Endothelial cell (in vitro differentiated cells): ENCODE results near the gene TUBA8. TPM values are rescaled to one million over a fixed set of nuclear protein-coding genes. Genes with fewer than 3 reads are reported as not detected.
"Not testable (repeated sequence)": the region's sequence is repeated elsewhere in the genome, so short reads cannot be mapped to it uniquely, and the experiment has no call there.

ENCODE experiments used
- DNase-seq: peaks from one replicate; pipeline ENCODE4 v3.0.0; 2021; ENCODE audit warnings: low spot score
- H3K27ac Mint-ChIP-seq: one replicate; pipeline ENCODE4 v1.8.0; 2021; ENCODE audit warnings: mixed read lengths, inconsistent platforms; ENCODE audit not compliant: unreplicated experiment
- H3K27me3 Mint-ChIP-seq: one replicate; pipeline ENCODE4 v1.8.0; 2021; ENCODE audit warnings: mild to moderate bottlenecking, moderate library complexity, mixed read lengths, inconsistent platforms; ENCODE audit not compliant: unreplicated experiment
- H3K36me3 Mint-ChIP-seq: one replicate; pipeline ENCODE4 v1.8.0; 2021; ENCODE audit warnings: mild to moderate bottlenecking, low read depth, mixed read lengths, inconsistent platforms; ENCODE audit not compliant: unreplicated experiment
- H3K4me1 Mint-ChIP-seq: one replicate; pipeline ENCODE4 v1.8.0; 2021; ENCODE audit warnings: mild to moderate bottlenecking, mixed read lengths, inconsistent platforms; ENCODE audit not compliant: unreplicated experiment
- H3K4me3 Mint-ChIP-seq: one replicate; pipeline ENCODE4 v1.8.0; 2021; ENCODE audit warnings: mild to moderate bottlenecking, mixed read lengths, inconsistent platforms; ENCODE audit not compliant: unreplicated experiment
- H3K9me3 Mint-ChIP-seq: one replicate; pipeline ENCODE4 v1.8.0; 2021; ENCODE audit warnings: mixed read lengths, inconsistent platforms; ENCODE audit not compliant: unreplicated experiment
- CTCF ChIP-seq: fragments of 200-600 bp; sonication (generic); IDR thresholded peaks from one replicate; pipeline ENCODE4 v1.5.0; 2021; ENCODE audit warnings: antibody characterized with exemption; ENCODE audit not compliant: unreplicated experiment
- total RNA-seq: library from RNA; stranded (reverse); fragmentation: NEBNext Ultra II Directional; extraction: Animal tissue kit (Norgen Biotek cat#: 25700); gene quantifications from one replicate; pipeline ENCODE4 v1.2.1, GENCODE V29; 2021; ENCODE audit not compliant: unreplicated experiment

The TUBA8 gene
- total RNA-seq, 1 donor from 2014 or later: 0.46 TPM

DNA sequence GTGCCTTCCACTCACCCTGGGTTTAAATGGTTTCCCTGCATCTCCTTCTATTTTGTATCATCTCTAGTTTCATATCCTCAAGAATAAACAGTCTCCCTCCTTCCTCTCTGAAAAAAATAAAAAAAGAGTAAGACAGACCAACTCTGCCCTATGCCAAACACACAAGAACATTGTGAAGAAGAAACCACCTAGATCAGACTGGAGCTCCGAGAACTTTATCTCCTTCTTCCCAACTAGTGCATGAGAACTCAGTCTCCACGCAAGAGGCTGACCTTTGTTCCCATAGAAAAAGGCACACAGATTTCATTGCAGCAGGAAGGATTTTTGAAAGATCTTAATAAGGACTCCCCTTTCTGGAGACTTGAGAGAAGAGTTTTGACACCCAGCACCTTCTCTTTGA, 41.6 kb upstream of the TUBA8 start:
- TF ChIP-seq CTCF: no peak

DNA sequence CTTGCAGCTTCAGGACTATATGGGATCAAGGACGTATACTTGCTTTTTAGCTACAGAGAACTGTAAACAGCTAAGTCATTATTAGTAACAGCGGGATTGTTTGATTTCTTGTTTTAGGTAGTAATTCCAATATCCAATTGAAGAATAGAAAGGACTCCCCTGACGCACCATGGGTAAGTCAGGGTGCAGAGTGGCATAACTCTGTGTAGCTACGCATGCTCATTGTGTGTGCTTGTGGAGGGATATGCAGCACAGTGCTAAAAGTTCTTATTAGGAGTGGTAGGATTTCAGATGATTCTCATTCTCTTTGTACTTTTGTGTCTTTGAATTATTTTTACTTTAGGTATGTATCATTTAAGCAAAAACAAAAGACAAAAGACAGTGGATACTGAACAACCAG, 40.6 kb upstream of the TUBA8 start:
- Mint-ChIP-seq H3K27ac (no peak overlapping the region), H3K4me1 (peaks cover 21% of the 10 kb centered on the region), H3K9me3 (no peaks in the 10 kb centered on the region), H3K4me3 (no peak overlapping the region), H3K36me3 (peaks cover 4% of the 10 kb centered on the region), H3K27me3 (peaks cover 8% of the 10 kb centered on the region)
- DNase-seq: no peak
- TF ChIP-seq CTCF: no peak

More for the DNA sequence above, 41.6 kb upstream of the TUBA8 start:
- H3K9me3 Mint-ChIP-seq: no peaks in the 10 kb centered on the region
- no peak for DNase-seq
- peaks cover 23% of the 10 kb centered on the region for H3K4me1 Mint-ChIP-seq
- no peak overlapping the region for H3K4me3 Mint-ChIP-seq
- peaks cover 4% of the 10 kb centered on the region for H3K36me3 Mint-ChIP-seq
- peaks cover 8% of the 10 kb centered on the region for H3K27me3 Mint-ChIP-seq
- no peak overlapping the region for H3K27ac Mint-ChIP-seq

- peak; percentile 61 for TF ChIP-seq CTCF
- no peak overlapping the region for H3K4me3 Mint-ChIP-seq
- peaks cover 20% of the 10 kb centered on the region for H3K4me1 Mint-ChIP-seq
- H3K9me3 Mint-ChIP-seq: no peaks in the 10 kb centered on the region
- no peak for DNase-seq
- H3K27ac Mint-ChIP-seq: peak overlapping the region; percentile 71
- peaks cover 4% of the 10 kb centered on the region for H3K36me3 Mint-ChIP-seq
- H3K27me3 Mint-ChIP-seq: peaks cover 8% of the 10 kb centered on the region
Observed at GRCh38 chr22:18070556-18071306, 39.9 kb upstream of the TUBA8 start.

- DNase-seq, H3K27me3 Mint-ChIP-seq, H3K27ac Mint-ChIP-seq, H3K4me3 Mint-ChIP-seq, H3K36me3 Mint-ChIP-seq, H3K9me3 Mint-ChIP-seq: not testable (repeated sequence)
- H3K4me1 Mint-ChIP-seq: peaks cover 17% of the 10 kb centered on the region
Observed at GRCh38 chr22:18071307-18071967, 39.2 kb upstream of the TUBA8 start.

GRCh38 chr22:18071968-18072310, 38.7 kb upstream of the TUBA8 start:
- Mint-ChIP-seq H3K36me3 (peaks cover 6% of the 10 kb centered on the region), H3K27ac (no peak overlapping the region), H3K9me3 (no peaks in the 10 kb centered on the region), H3K4me1 (peaks cover 17% of the 10 kb centered on the region), H3K4me3 (no peak overlapping the region), H3K27me3 (peaks cover 4% of the 10 kb centered on the region)
- no peak for TF ChIP-seq CTCF
- no peak for DNase-seq
